ENCODE measurements around the gene KRT2. TPM values are rescaled to one million over a fixed set of nuclear protein-coding genes. Genes with fewer than 3 reads are reported as not detected.

KRT2 gene
- total and polyA plus RNA-seq, 2 of the 4 experiments (the other 2 are of a cell fraction): not detected

DNA sequence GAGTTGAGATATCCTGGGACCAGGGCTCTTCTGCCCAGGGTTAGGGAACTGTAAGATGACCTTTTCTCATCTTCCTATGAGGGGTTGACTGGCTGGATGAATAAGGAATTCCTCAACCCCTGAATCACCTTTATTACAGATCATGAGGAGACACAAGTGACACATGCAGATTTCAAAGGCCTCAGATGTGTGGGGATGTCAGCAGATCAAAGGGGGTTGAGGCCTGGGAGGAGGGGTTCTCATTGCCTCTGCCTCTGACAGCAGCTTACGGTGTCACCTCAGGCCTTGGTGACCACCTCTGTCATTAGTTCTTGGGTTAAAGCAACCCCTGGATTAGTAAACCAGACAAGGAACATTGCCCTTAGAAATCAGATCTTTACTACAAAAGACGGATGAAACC lies 48.7 kb downstream of the KRT2 start:
- H2BK15ac ChIP-seq (ENCODE audit: low read depth, low read length): no peak overlapping the region
- H3K4me2 ChIP-seq (ENCODE audit: low read depth, low read length): no peak overlapping the region
- no peak overlapping the region for H3K14ac ChIP-seq (replicated peaks; ENCODE audit: low read depth, low read length)
- WGBS, 2 experiments (ENCODE audit: extremely low coverage in 2 of 2, insufficient read length in 1 of 2): no CpG with 5 or more reads among the region's 2 CpGs
- H2AK9ac ChIP-seq (replicated peaks; ENCODE audit: low read depth, low read length, poor library complexity): no peak overlapping the region
- no peak overlapping the region for H4K91ac ChIP-seq (ENCODE audit: insufficient read depth, low read depth, low read length)
- DNase-seq: no peak
- H3K27ac ChIP-seq (ENCODE audit: insufficient read depth, low read length): no peak overlapping the region
- in situ Hi-C loops (cut with MboI; ENCODE audit: low sequenced_read_pairs) (no loop called here), intact Hi-C loops (cut with micrococcal nuclease) (no loop called here), dilution Hi-C loops (cut with HindIII; ENCODE audit: low sequenced_read_pairs, unreplicated experiment) (no loop called here)
- H4K20me1 ChIP-seq (ENCODE audit: insufficient read depth, low read length): no peaks in the 10 kb centered on the region
- H3K9me3 ChIP-seq (ENCODE audit: control insufficient read depth, insufficient read depth, low read length): no peaks in the 10 kb centered on the region
- H2AFZ ChIP-seq (replicated peaks; ENCODE audit: low read length, poor library complexity): no peak overlapping the region
- no peak overlapping the region for H3K4me3 ChIP-seq (ENCODE audit: insufficient read depth, low read depth, low read length)
- no peak overlapping the region for H3K4ac ChIP-seq (ENCODE audit: low read depth, low read length)
- CTCF ChIA-PET: no interaction called here
- POLR2A ChIA-PET (ENCODE audit: unreplicated experiment): no interaction called here
- no peak overlapping the region for H2AK5ac ChIP-seq (ENCODE audit: low read depth, low read length)
- H2BK20ac ChIP-seq (ENCODE audit: low read depth, low read length): no peak overlapping the region
- H2BK5ac ChIP-seq (ENCODE audit: low read depth, low read length, poor library complexity, severe bottlenecking): no peak overlapping the region
- no peak overlapping the region for H4K5ac ChIP-seq (ENCODE audit: low read depth, low read length)
- H3K56ac ChIP-seq (ENCODE audit: extremely low read depth, insufficient read depth, low read length): no peak overlapping the region
- no peaks in the 10 kb centered on the region for H3K36me3 ChIP-seq (ENCODE audit: control insufficient read depth, insufficient read depth, low read length)
- no peak overlapping the region for H3K9ac ChIP-seq (ENCODE audit: low read depth, low read length)
- no TSS peak for BruUV-seq (replicated peaks)
- no peaks in the 10 kb centered on the region for H3K4me1 ChIP-seq (ENCODE audit: control insufficient read depth, insufficient read depth, low read length)
- H4K8ac ChIP-seq (ENCODE audit: low read depth in 2 of 2, low read length in 2 of 2): no peak overlapping the region
- H3K9me1 ChIP-seq (ENCODE audit: insufficient read depth, low read length): no peaks in the 10 kb centered on the region
- H3K27me3 ChIP-seq (ENCODE audit: control insufficient read depth, insufficient read depth, low read length): peaks cover 46% of the 10 kb centered on the region
- H3K18ac ChIP-seq (ENCODE audit: low read depth, low read length): no peak overlapping the region
- ATAC-seq (ENCODE audit: low read depth): no peak
- TF ChIP-seq RFX5 (IDR thresholded peaks at IDR 0.05; ENCODE audit: low read depth, low read length): no peak
- TF ChIP-seq RCOR1 (IDR thresholded peaks at IDR 0.05; ENCODE audit: insufficient replicate concordance, low read length): no peak
- no peak overlapping the region for H2BK120ac ChIP-seq (ENCODE audit: low read depth, low read length)
- no peaks in the 10 kb centered on the region for H3K79me1 ChIP-seq (ENCODE audit: low read depth in 1 of 2, low read length in 2 of 2)
- H3K23ac ChIP-seq (ENCODE audit: low read depth, low read length): no peak overlapping the region

Data from IMR-90 (cell line).